OCI-LY1 (cell line): ENCODE measurements around the gene HDAC9.

ENCODE experiments used
- H2AFZ ChIP-seq: fragments of 200-600 bp; sonication (generic), shearing (Covaris generic); 2 replicates; pipeline ENCODE4 v1.6.0; 2014; ENCODE audit warnings: antibody characterized with exemption, mild to moderate bottlenecking, low read length
- H3F3A ChIP-seq: fragments of 200-600 bp; sonication (generic), shearing (Covaris generic); 2 replicates; pipeline ENCODE4 v1.6.0; 2014; ENCODE audit warnings: mild to moderate bottlenecking, antibody characterized with exemption, low read length, moderate library complexity; ENCODE audit not compliant: insufficient read depth
- H3K27ac ChIP-seq: fragments of 200-600 bp; sonication (generic); 2 replicates; pipeline ENCODE4 v1.5.1; 2014; ENCODE audit warnings: low read length, mixed run types, mild to moderate bottlenecking, low read depth; ENCODE audit not compliant: poor library complexity, severe bottlenecking
- H3K27me3 ChIP-seq: fragments of 200-600 bp; sonication (generic); 2 replicates; pipeline ENCODE4 v1.6.0; 2014; ENCODE audit warnings: antibody characterized with exemption, mild to moderate bottlenecking, low read length, moderate library complexity; ENCODE audit not compliant: insufficient read depth
- H3K36me3 ChIP-seq: fragments of 200-600 bp; sonication (generic); 2 replicates; pipeline ENCODE4 v1.6.1; 2014; ENCODE audit warnings: mild to moderate bottlenecking, antibody characterized with exemption, low read length, moderate library complexity, mixed read lengths; ENCODE audit not compliant: insufficient read depth
- H3K4me1 ChIP-seq: fragments of 200-600 bp; sonication (generic); 2 replicates; pipeline ENCODE4 v1.5.1; 2014; ENCODE audit warnings: mild to moderate bottlenecking, low read length, moderate library complexity; ENCODE audit not compliant: insufficient read depth, severe bottlenecking
- H3K4me2 ChIP-seq: fragments of 200-600 bp; sonication (generic), shearing (Covaris generic); 2 replicates; pipeline ENCODE4 v1.6.1; 2014; ENCODE audit warnings: low read length
- H3K4me3 ChIP-seq: fragments of 200-600 bp; sonication (generic); 2 replicates; pipeline ENCODE4 v1.5.1; 2014; ENCODE audit warnings: low read length, low read depth, mild to moderate bottlenecking, mixed read lengths; ENCODE audit not compliant: poor library complexity, severe bottlenecking
- H3K79me2 ChIP-seq: fragments of 200-600 bp; shearing (Covaris generic); 2 replicates; pipeline ENCODE4 v1.6.1; 2016; ENCODE audit warnings: mixed run types, low read length, mixed read lengths; ENCODE audit not compliant: insufficient read depth
- H3K9ac ChIP-seq: fragments of 200-600 bp; sonication (generic), shearing (Covaris generic); 2 replicates; pipeline ENCODE4 v1.6.1; 2014; ENCODE audit warnings: mild to moderate bottlenecking, low read length, mixed read lengths
- H3K9me2 ChIP-seq: fragments of 200-600 bp; sonication (generic), shearing (Covaris generic); 2 replicates; pipeline ENCODE4 v1.6.1; 2014; ENCODE audit warnings: low read depth, mild to moderate bottlenecking, low read length, mixed read lengths
- H3K9me3 ChIP-seq: fragments of 200-600 bp; shearing (Covaris generic); 2 replicates; pipeline ENCODE4 v1.6.1; 2014; ENCODE audit warnings: low read length, mixed read lengths
- H4K20me1 ChIP-seq: fragments of 200-600 bp; sonication (generic), shearing (Covaris generic); 2 replicates; pipeline ENCODE4 v1.6.0; 2016; ENCODE audit warnings: mild to moderate bottlenecking, low read length; ENCODE audit not compliant: insufficient read depth
- CTCF ChIP-seq: fragments of 200-600 bp; sonication (generic), shearing (Covaris generic); IDR thresholded peaks from 2 replicates; pipeline ENCODE4 v1.5.1; 2017; ENCODE audit warnings: mild to moderate bottlenecking, antibody characterized with exemption, low read length, moderate library complexity, mixed read lengths
- EZH2 ChIP-seq: fragments of 200-600 bp; sonication (generic), shearing (Covaris generic); IDR thresholded peaks from 2 replicates; pipeline ENCODE4 v1.8.0; 2017; ENCODE audit warnings: borderline replicate concordance, mixed run types, mild to moderate bottlenecking, antibody characterized with exemption, low read length, moderate library complexity, mixed read lengths

HDAC9 gene

GRCh38 chr7:19009936-19010280 lies 514.4 kb downstream of the HDAC9 start:
- H3K9me2 ChIP-seq, result no peaks in the 10 kb centered on the region
- no peak for TF ChIP-seq EZH2
- no peak for TF ChIP-seq CTCF
- H2AFZ ChIP-seq, result no peak overlapping the region
- H4K20me1 ChIP-seq, result no peaks in the 10 kb centered on the region
- H3K9me3 ChIP-seq, result no peaks in the 10 kb centered on the region
- H3K36me3 ChIP-seq, result no peaks in the 10 kb centered on the region
- no peaks in the 10 kb centered on the region for H3K4me1 ChIP-seq
- H3F3A ChIP-seq, result no peaks in the 10 kb centered on the region
- H3K27me3 ChIP-seq, result no peaks in the 10 kb centered on the region
- H3K9ac ChIP-seq, result no peak overlapping the region
- no peak overlapping the region for H3K27ac ChIP-seq
- H3K4me2 ChIP-seq, result no peak overlapping the region
- H3K4me3 ChIP-seq, result no peak overlapping the region
- H3K79me2 ChIP-seq, result no peaks in the 10 kb centered on the region

GRCh38 chr7:19011212-19011611 lies 515.7 kb downstream of the HDAC9 start:
- no peak for TF ChIP-seq CTCF
- no peak for TF ChIP-seq EZH2
- Histone ChIP-seq H3K27me3 (no peaks in the 10 kb centered on the region), H3K4me2 (no peak overlapping the region), H3K36me3 (no peaks in the 10 kb centered on the region), H3K4me1 (no peaks in the 10 kb centered on the region), H3K79me2 (no peaks in the 10 kb centered on the region), H3K27ac (no peak overlapping the region), H4K20me1 (no peaks in the 10 kb centered on the region), H3K9me2 (no peaks in the 10 kb centered on the region), H3F3A (no peaks in the 10 kb centered on the region), H3K4me3 (no peak overlapping the region), H3K9ac (no peak overlapping the region), H3K9me3 (no peaks in the 10 kb centered on the region), H2AFZ (no peak overlapping the region)

- no peaks in the 10 kb centered on the region for H3K9me3 ChIP-seq
- H3K4me3 ChIP-seq, result no peak overlapping the region
- H3K4me1 ChIP-seq, result no peaks in the 10 kb centered on the region
- H3K79me2 ChIP-seq, result no peaks in the 10 kb centered on the region
- no peaks in the 10 kb centered on the region for H3K27me3 ChIP-seq
- no peaks in the 10 kb centered on the region for H3K9me2 ChIP-seq
- no peaks in the 10 kb centered on the region for H4K20me1 ChIP-seq
- no peaks in the 10 kb centered on the region for H3K36me3 ChIP-seq
- H3F3A ChIP-seq, result no peaks in the 10 kb centered on the region
- no peak overlapping the region for H3K27ac ChIP-seq
- H3K4me2 ChIP-seq, result no peak overlapping the region
- TF ChIP-seq CTCF (no peak), EZH2 (no peak)
- H2AFZ ChIP-seq, result no peak overlapping the region
- H3K9ac ChIP-seq, result no peak overlapping the region
Measured at GRCh38 chr7:19015098-19015497, 519.5 kb downstream of the HDAC9 start.
